ENCODE measurements around the gene GSTA5.

- TF ChIP-seq CTCF (IDR thresholded peaks at IDR 0.05) (no peak), POLR2A (IDR thresholded peaks at IDR 0.05) (no peak), POLR2AphosphoS5 (IDR thresholded peaks at IDR 0.05) (no peak), EP300 (IDR thresholded peaks at IDR 0.05; ENCODE audit: low read depth) (no peak)
Observed at GRCh38 chr6:52881662-52881995, 41.0 kb upstream of the GSTA5 start.

Data from transverse colon (tissue), 4 donors.